ENCODE measurements around the gene CHKB. TPM values are rescaled to one million over a fixed set of nuclear protein-coding genes. Genes with fewer than 3 reads are reported as not detected.

Gene CHKB
- total and polyA plus RNA-seq, 2 of the 8 experiments (the other 6 are each of a cell fraction or from before 2014, with no cell fraction given): 27.9 to 42.2 TPM

DNA sequence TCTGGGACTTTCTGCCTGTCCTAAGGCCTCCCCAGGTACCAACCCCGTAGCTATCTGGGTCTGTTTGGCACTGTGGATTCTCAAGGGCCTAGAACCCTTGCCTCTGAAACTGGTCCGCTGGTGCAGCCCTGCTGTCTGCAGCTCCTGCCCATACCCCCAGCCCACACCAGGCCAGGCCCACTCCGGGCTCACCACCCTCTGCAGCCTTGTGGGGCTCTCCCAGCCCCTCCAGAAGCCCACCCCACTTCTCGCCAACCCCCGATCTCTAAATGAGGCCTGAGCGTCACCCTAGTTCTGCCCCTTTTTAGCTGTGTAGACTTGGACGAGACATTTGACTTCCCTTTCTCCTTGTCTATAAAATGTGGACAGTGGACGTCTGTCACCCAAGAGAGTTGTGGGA, 32.3 kb downstream of the CHKB start:
- ChIA-PET POLR2A (ENCODE audit: partially characterized antibody) (interaction anchor here (1.0 to 1.2 kb wide), 2 partner anchors 25 to 37 kb away, joined by 3 to 4 read pairs; partner anchors contain the start of gene SCO2), CTCF (ENCODE audit: partially characterized antibody) (interaction anchor here (0.9 to 2.2 kb wide), 6 partner anchors 13 to 150 kb away, joined by 3 to 12 read pairs (median 3); partner anchors contain the start of gene SYCE3)
- DNase-seq (ENCODE audit: low read depth in 1 of 2, low spot score in 2 of 2) (no peak), FAIRE-seq (no peak)
- H2BK5ac ChIP-seq (ENCODE audit: low read depth, low read length): no peak overlapping the region
- H4K5ac ChIP-seq (ENCODE audit: insufficient read length, low read depth, low read length): no peak overlapping the region
- H3K4me2 ChIP-seq (ENCODE audit: insufficient read depth in 1 of 2, low read depth in 2 of 2, low read length in 2 of 2): no peak overlapping the region
- no peak overlapping the region for H3K18ac ChIP-seq (ENCODE audit: extremely low read depth, low read length)
- no peak overlapping the region for H3K14ac ChIP-seq (ENCODE audit: insufficient read length)
- no peak overlapping the region for H2BK15ac ChIP-seq (ENCODE audit: low read length)
- H3K27ac ChIP-seq (ENCODE audit: low read depth, low read length): no peak overlapping the region
- no peak overlapping the region for H3K4ac ChIP-seq (replicated peaks; ENCODE audit: insufficient read length, low read depth, low read length)
- no peaks in the 10 kb centered on the region for H3K36me3 ChIP-seq (ENCODE audit: control insufficient read depth in 2 of 4, insufficient read depth in 4 of 4, low read length in 3 of 4)
- H4K8ac ChIP-seq (ENCODE audit: extremely low read depth, insufficient read depth, low read length): no peak overlapping the region
- H2AFZ ChIP-seq (ENCODE audit: low read length): no peak overlapping the region
- H3K9me3 ChIP-seq (ENCODE audit: insufficient read depth in 2 of 2, low read depth in 1 of 2, low read length in 1 of 2): no peaks in the 10 kb centered on the region
- no peak overlapping the region for H3K23ac ChIP-seq (ENCODE audit: insufficient read length)
- H2BK12ac ChIP-seq (ENCODE audit: low read depth, low read length): no peak overlapping the region
- peaks cover 0 to 3% (median under 1%) of the 10 kb centered on the region in 4 experiments; a peak in 3 of 7 replicates for H3K27me3 ChIP-seq (replicated peaks in 1 of 4; ENCODE audit: control insufficient read depth in 3 of 4, extremely low read depth in 1 of 4, insufficient read depth in 3 of 4, low read length in 3 of 4)
- H3K56ac ChIP-seq (replicated peaks; ENCODE audit: insufficient read length, low read depth, low read length): no peak overlapping the region
- no peaks in the 10 kb centered on the region for H3K23me2 ChIP-seq (ENCODE audit: low read depth, low read length)
- H3K9ac ChIP-seq (replicated peaks in 1 of 4; ENCODE audit: extremely low read depth in 1 of 4, low read depth in 3 of 4, low read length in 3 of 4): 0 out of 7 replicates have a peak overlapping the region, but pooled peaks of 1 of the 4 experiments have one; percentile 32
- 86% methylated on average over 8 of the region's 8 CpGs; no CpG with 5 or more reads in 1 of the 2 experiments for WGBS, 2 experiments (ENCODE audit: extremely low coverage in 1 of 2, insufficient coverage in 1 of 2, insufficient read length in 1 of 2, insufficient replicate concordance in 2 of 2, low coverage in 1 of 2, low lambda C conversion rate in 2 of 2, missing lambda C conversion rate in 1 of 2)
- no peak overlapping the region for H2AK5ac ChIP-seq (ENCODE audit: low read depth, low read length)
- H2BK120ac ChIP-seq (replicated peaks; ENCODE audit: low read depth, low read length): no peak overlapping the region
- H2BK20ac ChIP-seq (ENCODE audit: low read length): no peak overlapping the region
- no peak overlapping the region for H3K4me3 ChIP-seq (ENCODE audit: extremely low read depth in 1 of 4, insufficient read depth in 2 of 4, low read depth in 3 of 4, low read length in 4 of 4)
- H3K4me1 ChIP-seq (replicated peaks in 1 of 4; ENCODE audit: control insufficient read depth in 3 of 4, insufficient read depth in 4 of 4, low read length in 3 of 4): peaks cover 0 to 5% (median 1%) of the 10 kb centered on the region in 4 experiments; a peak in 2 of 7 replicates
- no peaks in the 10 kb centered on the region for H3K79me2 ChIP-seq (ENCODE audit: control insufficient read depth in 1 of 2, insufficient read depth in 2 of 2, low read length in 2 of 2)
- no peak overlapping the region for H4K91ac ChIP-seq (replicated peaks; ENCODE audit: insufficient read length, low read length)
- H4K20me1 ChIP-seq (replicated peaks in 1 of 2; ENCODE audit: control insufficient read depth in 1 of 2, insufficient read depth in 2 of 2, low read length in 2 of 2): no peaks in the 10 kb centered on the region
- no peaks in the 10 kb centered on the region for H3K79me1 ChIP-seq (ENCODE audit: low read depth, low read length)
- TF ChIP-seq CREB1 (IDR thresholded peaks at IDR 0.05) (no peak), KDM4A (IDR thresholded peaks at IDR 0.05; ENCODE audit: low read depth, low read length, severe bottlenecking) (no peak), HDAC2 (IDR thresholded peaks at IDR 0.05; ENCODE audit: borderline replicate concordance in 1 of 2, low read depth in 2 of 2, low read length in 2 of 2) (no peak), JUN (IDR thresholded peaks at IDR 0.05; ENCODE audit: low read depth, low read length) (no peak)
